ENCODE data around the gene RSPO4.

GRCh38 chr20:955111-955510 lies 47.0 kb downstream of the RSPO4 start:
- TF ChIP-seq, protein P1, sequence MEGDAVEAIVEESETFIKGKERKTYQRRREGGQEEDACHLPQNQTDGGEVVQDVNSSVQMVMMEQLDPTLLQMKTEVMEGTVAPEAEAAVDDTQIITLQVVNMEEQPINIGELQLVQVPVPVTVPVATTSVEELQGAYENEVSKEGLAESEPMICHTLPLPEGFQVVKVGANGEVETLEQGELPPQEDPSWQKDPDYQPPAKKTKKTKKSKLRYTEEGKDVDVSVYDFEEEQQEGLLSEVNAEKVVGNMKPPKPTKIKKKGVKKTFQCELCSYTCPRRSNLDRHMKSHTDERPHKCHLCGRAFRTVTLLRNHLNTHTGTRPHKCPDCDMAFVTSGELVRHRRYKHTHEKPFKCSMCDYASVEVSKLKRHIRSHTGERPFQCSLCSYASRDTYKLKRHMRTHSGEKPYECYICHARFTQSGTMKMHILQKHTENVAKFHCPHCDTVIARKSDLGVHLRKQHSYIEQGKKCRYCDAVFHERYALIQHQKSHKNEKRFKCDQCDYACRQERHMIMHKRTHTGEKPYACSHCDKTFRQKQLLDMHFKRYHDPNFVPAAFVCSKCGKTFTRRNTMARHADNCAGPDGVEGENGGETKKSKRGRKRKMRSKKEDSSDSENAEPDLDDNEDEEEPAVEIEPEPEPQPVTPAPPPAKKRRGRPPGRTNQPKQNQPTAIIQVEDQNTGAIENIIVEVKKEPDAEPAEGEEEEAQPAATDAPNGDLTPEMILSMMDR (IDR thresholded peaks at IDR 0.05): no peak
- TF ChIP-seq EP300 (IDR thresholded peaks at IDR 0.05): no peak
